Lower lobe of right lung (tissue), 2 donors: ENCODE measurements around the gene CMTM2. TPM values are rescaled to one million over a fixed set of nuclear protein-coding genes. Genes with fewer than 3 reads are reported as not detected.

Experiments used
- ATAC-seq, 2 donors: fragments of 200-7000 bp; cut with Tn5 transposase; one replicate each; pipeline ENCODE4 v1.9.1; 2020 to 2022; ENCODE audit warnings: mild to moderate bottlenecking in 2 of 2, moderate library complexity in 2 of 2
- DNase-seq: peaks from one replicate; pipeline ENCODE4 v3.0.0-alpha.2; 2020
- H3K27ac ChIP-seq: fragments of 200-600 bp; one replicate; pipeline ENCODE4 v1.8.0; 2022
- H3K27me3 ChIP-seq: fragments of 200-600 bp; one replicate; pipeline ENCODE4 v1.8.0; 2022; ENCODE audit warnings: low read depth
- H3K36me3 ChIP-seq: fragments of 200-600 bp; one replicate; pipeline ENCODE4 v1.8.0; 2022; ENCODE audit warnings: mild to moderate bottlenecking
- H3K4me1 ChIP-seq: fragments of 200-600 bp; one replicate; pipeline ENCODE4 v1.8.0; 2022
- H3K4me3 ChIP-seq: fragments of 200-600 bp; one replicate; pipeline ENCODE4 v1.8.0; 2022; ENCODE audit warnings: mild to moderate bottlenecking
- H3K9me3 ChIP-seq: fragments of 200-600 bp; one replicate; pipeline ENCODE4 v1.8.0; 2022
- CTCF ChIP-seq: fragments of 200-600 bp; IDR thresholded peaks from one replicate; pipeline ENCODE4 v1.8.0; 2022; ENCODE audit warnings: antibody characterized with exemption, mild to moderate bottlenecking
- intact Hi-C: fragments of 100-400 bp; cut with DNase I; formaldehyde crosslinking; loops from one replicate; pipeline ENCODE4 v1.11.0; 2022
- total RNA-seq: library from RNA; stranded (reverse); fragmentation: NEBNext Ultra II Directional; extraction: Animal tissue kit (Norgen Biotek cat#: 25700); gene quantifications from one replicate; pipeline ENCODE4 v1.2.1, GENCODE V29; 2021
- donor health status: DM: no; HTN: yes; CAD: no; lungs with severe emphysema.

CMTM2 gene
- total RNA-seq, 1 donor from 2014 or later = 4.0 TPM

DNA sequence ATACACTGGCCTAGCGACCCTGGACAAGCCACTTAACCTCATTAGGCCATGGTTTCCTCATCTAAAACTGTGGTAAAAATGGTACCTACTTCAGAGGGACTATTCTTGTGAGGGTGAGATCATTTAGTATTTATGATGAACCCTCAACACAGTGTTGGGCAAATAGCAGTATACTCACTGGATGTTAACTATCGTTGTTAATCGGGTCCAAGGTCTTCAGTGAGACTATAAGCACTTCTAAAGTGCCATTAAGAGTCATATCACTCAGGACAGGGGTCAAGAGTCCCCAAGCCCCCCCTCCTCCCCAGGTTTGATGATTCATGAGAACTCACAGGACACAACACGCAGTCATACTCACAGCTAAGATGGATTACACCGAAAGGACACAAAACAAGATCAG is 40.4 kb upstream of the CMTM2 start:
- intact Hi-C loops = no loop called here
- DNase-seq (no peak), ATAC-seq (no peak)
- Histone ChIP-seq H3K9me3 (no peaks in the 10 kb centered on the region), H3K4me3 (no peak overlapping the region), H3K4me1 (peaks cover 16% of the 10 kb centered on the region), H3K27ac (no peak overlapping the region), H3K27me3 (no peaks in the 10 kb centered on the region), H3K36me3 (peaks cover 68% of the 10 kb centered on the region)
- TF ChIP-seq CTCF = no peak

DNA sequence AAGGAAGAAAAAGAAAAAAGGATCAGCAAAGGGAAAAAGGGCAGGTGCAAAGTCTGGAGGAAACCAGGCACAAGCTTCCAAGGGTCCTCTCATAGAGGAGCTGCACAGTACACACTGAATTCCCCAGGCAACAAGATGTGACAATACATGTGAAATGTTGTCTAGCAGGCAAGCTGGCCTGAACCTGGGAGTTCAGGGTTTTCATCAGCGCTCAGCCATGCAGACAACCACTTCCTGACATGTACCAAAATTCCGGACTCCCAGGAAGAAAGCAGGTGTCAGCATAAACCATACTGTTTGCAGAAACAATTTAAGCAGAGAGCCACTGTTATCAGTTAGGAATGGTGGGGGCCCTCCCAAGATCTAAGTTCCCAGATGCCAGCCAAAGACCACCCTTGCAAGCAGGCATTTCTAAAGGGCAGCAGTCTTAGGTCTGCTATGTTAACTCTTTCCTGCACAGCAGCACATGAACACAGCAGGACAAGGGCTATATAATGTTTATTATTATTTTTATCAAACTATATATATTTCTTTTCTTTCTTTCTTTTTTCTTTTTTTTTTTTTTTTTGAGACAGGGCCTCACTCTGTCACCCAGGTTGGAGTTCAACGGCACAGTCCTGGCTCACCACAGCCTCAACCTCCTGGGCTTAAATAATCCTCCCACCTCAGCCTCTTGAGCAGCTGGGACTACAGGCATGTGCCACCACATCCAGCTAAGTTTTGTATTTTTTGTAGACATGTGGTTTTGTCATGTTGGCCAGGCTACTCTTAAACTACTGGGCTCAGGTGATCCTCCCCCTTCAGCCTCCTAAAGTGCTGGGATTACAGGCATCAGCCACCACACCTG is 39.4 kb upstream of the CMTM2 start:
- no peaks in the 10 kb centered on the region for H3K9me3 ChIP-seq
- H3K4me3 ChIP-seq = no peak overlapping the region
- no peaks in the 10 kb centered on the region for H3K27me3 ChIP-seq
- DNase-seq (no peak), ATAC-seq (no peak)
- peaks cover 68% of the 10 kb centered on the region for H3K36me3 ChIP-seq
- no peak for TF ChIP-seq CTCF
- H3K4me1 ChIP-seq = peaks cover 16% of the 10 kb centered on the region
- intact Hi-C loops = no loop called here
- no peak overlapping the region for H3K27ac ChIP-seq

DNA sequence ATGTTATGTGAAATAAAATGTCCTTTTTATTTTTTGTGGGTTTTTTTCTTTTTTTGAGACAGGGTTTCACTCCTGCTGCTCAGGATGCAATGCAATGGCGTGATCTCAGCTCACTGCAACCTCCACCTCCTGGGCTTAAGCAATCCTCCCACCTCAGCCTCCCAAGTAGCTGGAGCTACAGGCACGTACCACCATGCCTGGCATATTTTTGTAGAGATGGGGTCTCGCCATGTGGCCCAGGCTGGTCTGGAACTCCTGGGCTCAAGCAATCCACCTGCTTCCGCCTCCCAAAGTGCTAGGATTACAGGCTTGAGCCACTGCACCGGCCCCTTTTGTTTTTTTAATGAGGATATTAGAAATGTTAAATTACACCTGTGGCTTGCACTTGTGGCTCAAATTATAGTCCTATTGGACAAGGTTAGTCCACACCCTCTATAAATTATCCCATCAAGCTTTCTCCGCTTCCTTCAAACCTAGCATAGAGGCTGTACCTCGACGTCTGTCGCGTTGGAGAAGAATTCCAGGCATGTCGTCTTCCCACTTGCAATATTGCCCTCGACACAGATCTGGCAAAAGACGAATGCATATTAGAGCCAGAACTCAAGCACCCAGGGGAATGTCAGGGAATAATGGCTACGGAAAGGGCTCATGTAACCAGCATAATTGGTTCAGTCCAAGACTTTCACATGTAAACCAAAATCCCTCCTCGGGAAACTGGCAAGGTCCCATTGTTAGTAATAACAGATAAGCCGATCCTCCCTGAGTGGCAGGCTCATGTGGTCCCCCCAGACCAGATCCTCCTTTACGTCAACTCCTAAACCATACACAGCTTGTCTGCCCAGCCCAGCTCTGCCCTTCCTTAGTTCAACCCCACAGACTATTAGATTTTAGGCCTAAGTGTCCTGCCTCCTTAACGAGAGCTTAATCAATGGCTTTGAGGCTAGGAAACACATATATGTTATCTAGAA is 37.6 kb upstream of the CMTM2 start:
- no peaks in the 10 kb centered on the region for H3K27me3 ChIP-seq

GRCh38 chr16:66542396-66542795 is 36.9 kb upstream of the CMTM2 start:
- Histone ChIP-seq H3K27ac (no peak overlapping the region), H3K9me3 (no peaks in the 10 kb centered on the region), H3K4me3 (no peak overlapping the region), H3K4me1 (peaks cover 16% of the 10 kb centered on the region), H3K27me3 (no peaks in the 10 kb centered on the region), H3K36me3 (peaks cover 47% of the 10 kb centered on the region)
- TF ChIP-seq CTCF = no peak
- intact Hi-C loops = no loop called here
- DNase-seq (no peak), ATAC-seq (no peak)

More for the DNA sequence above, 37.6 kb upstream of the CMTM2 start:
- Histone ChIP-seq H3K4me3 (no peak overlapping the region), H3K27ac (no peak overlapping the region), H3K36me3 (peaks cover 54% of the 10 kb centered on the region), H3K9me3 (no peaks in the 10 kb centered on the region), H3K4me1 (peaks cover 16% of the 10 kb centered on the region)
- intact Hi-C loops = no loop called here
- DNase-seq (no peak), ATAC-seq (no peak)
- no peak for TF ChIP-seq CTCF

DNA sequence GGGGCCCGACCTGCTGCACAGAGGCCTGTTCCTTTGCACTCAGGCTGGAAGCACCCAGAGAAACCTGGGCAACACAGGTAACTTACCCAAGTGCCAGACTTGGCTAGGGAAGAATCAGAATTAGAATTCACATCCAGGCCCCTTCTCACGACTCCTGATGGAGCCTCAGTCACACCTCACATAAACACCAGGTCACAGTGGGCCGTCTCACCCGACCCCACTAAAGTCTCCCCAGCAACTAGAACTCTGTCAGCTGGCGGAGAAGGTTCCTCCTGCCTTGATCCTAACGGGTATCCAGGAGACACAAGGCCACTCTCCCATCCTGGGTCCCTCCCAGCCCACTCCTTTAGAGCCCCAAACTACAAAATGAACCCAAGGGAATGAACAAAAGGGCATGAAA is 35.7 kb upstream of the CMTM2 start:
- ATAC-seq (no peak), DNase-seq (no peak)
- no peak for TF ChIP-seq CTCF
- peaks cover 36% of the 10 kb centered on the region for H3K36me3 ChIP-seq
- no peak overlapping the region for H3K4me3 ChIP-seq
- no peak overlapping the region for H3K27ac ChIP-seq
- no peaks in the 10 kb centered on the region for H3K27me3 ChIP-seq
- intact Hi-C loops = no loop called here
- H3K4me1 ChIP-seq = peaks cover 25% of the 10 kb centered on the region
- H3K9me3 ChIP-seq = no peaks in the 10 kb centered on the region
